Activated CD4-positive, alpha-beta T cell treated with anti-CD3 and anti-CD28 coated beads, Interleukin-2, Interleukin-6, amounts not matched to agents 100 ng/mL and 50 ng/mL, durations not matched to agents 16 hours and 8 hours (primary cell): ENCODE data around the gene C2CD4B.

Source experiments
- DNase-seq: peaks from one replicate; pipeline ENCODE4 v3.0.0-alpha.2; 2020

C2CD4B gene

GRCh38 chr15:62118520-62119226 is 46.4 kb downstream of the C2CD4B start:
- DNase-seq = no peak

GRCh38 chr15:62115847-62116246 is 49.2 kb downstream of the C2CD4B start:
- no peak for DNase-seq
